Measurements from ENCODE around the gene ASIC4.

DNA sequence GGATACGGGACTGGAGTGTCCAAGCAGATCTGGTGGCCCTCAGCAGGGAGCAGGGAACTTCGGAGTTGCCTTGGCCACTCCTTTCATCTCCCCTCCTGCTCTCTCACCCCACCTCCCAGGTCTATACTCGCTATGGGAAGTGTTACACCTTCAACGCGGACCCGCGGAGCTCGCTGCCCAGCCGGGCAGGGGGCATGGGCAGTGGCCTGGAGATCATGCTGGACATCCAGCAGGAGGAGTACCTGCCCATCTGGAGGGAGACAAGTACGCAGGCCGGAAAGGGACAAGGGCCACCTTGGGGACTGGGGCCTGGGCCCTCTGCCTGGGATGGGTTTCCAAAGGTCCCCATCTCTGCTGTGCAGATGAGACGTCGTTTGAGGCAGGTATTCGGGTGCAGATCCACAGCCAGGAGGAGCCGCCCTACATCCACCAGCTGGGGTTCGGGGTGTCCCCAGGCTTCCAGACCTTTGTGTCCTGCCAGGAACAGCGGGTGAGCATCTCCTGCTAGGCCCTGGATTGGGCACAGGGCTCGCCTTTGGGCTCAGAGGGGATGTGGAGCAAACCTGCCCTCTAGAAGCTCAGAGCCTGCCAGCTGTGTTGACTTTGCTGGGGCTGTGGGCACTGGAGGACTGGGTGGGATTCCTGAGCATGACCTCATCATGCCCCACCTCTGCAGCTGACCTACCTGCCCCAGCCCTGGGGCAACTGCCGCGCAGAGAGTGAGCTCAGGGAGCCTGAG is 17.5 kb downstream of the ASIC4 start:
- TF ChIP-seq, protein P1, sequence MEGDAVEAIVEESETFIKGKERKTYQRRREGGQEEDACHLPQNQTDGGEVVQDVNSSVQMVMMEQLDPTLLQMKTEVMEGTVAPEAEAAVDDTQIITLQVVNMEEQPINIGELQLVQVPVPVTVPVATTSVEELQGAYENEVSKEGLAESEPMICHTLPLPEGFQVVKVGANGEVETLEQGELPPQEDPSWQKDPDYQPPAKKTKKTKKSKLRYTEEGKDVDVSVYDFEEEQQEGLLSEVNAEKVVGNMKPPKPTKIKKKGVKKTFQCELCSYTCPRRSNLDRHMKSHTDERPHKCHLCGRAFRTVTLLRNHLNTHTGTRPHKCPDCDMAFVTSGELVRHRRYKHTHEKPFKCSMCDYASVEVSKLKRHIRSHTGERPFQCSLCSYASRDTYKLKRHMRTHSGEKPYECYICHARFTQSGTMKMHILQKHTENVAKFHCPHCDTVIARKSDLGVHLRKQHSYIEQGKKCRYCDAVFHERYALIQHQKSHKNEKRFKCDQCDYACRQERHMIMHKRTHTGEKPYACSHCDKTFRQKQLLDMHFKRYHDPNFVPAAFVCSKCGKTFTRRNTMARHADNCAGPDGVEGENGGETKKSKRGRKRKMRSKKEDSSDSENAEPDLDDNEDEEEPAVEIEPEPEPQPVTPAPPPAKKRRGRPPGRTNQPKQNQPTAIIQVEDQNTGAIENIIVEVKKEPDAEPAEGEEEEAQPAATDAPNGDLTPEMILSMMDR (IDR thresholded peaks at IDR 0.05 in 2 of 3, conservative IDR thresholded peaks at IDR 0.05 in 1 of 3; ENCODE audit: borderline replicate concordance in 1 of 3, insufficient read depth in 1 of 3, low read depth in 2 of 3, low read length in 2 of 3): no peak
- no peak for TF ChIP-seq POLR2A (IDR thresholded peaks at IDR 0.05; ENCODE audit: borderline replicate concordance, extremely low read depth, insufficient read depth, insufficient read length)
